ENCODE measurements around the gene ATRNL1. TPM values are rescaled to one million over a fixed set of nuclear protein-coding genes. Genes with fewer than 3 reads are reported as not detected.

The ATRNL1 gene
- total RNA-seq, 1 donor from 2014 or later, result 16.4 TPM

DNA sequence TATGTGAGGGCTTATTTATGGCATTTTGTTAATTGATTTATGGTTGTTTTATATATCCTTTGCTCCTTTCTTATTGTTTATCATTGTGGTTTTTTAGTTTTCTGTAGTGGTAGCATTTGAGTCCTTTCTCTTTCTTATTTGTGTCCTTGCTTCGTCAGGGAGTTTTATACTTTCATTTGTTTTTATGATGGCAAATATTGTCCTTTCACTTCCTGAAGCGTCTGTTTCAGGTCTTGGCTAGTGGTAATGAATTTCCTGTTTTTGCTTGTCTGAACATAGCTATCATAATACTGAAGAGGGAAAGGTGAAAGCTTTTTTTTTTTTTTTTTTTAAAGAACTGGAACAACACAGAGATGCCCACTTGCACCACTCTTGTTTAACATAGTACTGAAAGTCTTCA lies 228.2 kb downstream of the ATRNL1 start:
- Mint-ChIP-seq H3K27ac (no peak overlapping the region), H3K9me3 (peaks cover 2% of the 10 kb centered on the region), H3K4me1 (no peaks in the 10 kb centered on the region), H3K36me3 (peaks cover 6% of the 10 kb centered on the region), H3K27me3 (ENCODE audit: insufficient read depth, low read depth) (no peaks in the 10 kb centered on the region), H3K4me3 (no peak overlapping the region)
- Histone ChIP-seq H3K4me3 (no peak overlapping the region), H3F3A (ENCODE audit: low read depth) (no peaks in the 10 kb centered on the region), H3K9ac (no peak overlapping the region), H3K36me3 (no peaks in the 10 kb centered on the region), H2AFZ (replicated peaks) (no peak overlapping the region), H3K27me3 (no peaks in the 10 kb centered on the region), H4K20me1 (ENCODE audit: low read depth) (no peaks in the 10 kb centered on the region), H3K79me2 (ENCODE audit: low read depth) (no peaks in the 10 kb centered on the region), H3K27ac (no peak overlapping the region), H3K9me3 (ENCODE audit: low read depth) (no peaks in the 10 kb centered on the region), H3K4me2 (no peak overlapping the region), H3K4me1 (no peaks in the 10 kb centered on the region)
- no peak for TF ChIP-seq EZH2 (IDR thresholded peaks at IDR 0.05)
- TF ChIP-seq, protein P1, sequence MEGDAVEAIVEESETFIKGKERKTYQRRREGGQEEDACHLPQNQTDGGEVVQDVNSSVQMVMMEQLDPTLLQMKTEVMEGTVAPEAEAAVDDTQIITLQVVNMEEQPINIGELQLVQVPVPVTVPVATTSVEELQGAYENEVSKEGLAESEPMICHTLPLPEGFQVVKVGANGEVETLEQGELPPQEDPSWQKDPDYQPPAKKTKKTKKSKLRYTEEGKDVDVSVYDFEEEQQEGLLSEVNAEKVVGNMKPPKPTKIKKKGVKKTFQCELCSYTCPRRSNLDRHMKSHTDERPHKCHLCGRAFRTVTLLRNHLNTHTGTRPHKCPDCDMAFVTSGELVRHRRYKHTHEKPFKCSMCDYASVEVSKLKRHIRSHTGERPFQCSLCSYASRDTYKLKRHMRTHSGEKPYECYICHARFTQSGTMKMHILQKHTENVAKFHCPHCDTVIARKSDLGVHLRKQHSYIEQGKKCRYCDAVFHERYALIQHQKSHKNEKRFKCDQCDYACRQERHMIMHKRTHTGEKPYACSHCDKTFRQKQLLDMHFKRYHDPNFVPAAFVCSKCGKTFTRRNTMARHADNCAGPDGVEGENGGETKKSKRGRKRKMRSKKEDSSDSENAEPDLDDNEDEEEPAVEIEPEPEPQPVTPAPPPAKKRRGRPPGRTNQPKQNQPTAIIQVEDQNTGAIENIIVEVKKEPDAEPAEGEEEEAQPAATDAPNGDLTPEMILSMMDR (IDR thresholded peaks at IDR 0.05), result no peak
- TF ChIP-seq EZH2phosphoT487 (IDR thresholded peaks at IDR 0.05), result no peak
- no peak for DNase-seq (ENCODE audit: low spot score)

DNA sequence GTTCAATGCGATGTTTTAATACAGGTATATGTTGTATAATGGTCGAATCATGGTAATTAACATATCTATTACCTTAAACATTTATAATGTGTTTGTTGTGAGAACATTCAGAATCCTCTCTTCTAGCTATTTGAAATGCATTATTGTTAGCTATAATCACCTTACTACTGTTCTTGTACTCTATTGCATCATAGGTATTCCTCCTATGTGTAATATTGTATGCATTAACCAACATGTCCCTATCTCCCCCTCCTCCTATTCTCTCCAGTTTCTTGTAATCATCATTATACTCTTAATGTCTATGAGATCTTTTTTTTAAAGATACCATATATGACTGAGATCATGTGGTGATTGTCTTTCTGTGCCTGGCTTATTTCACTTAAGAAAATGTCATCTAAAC lies 235.2 kb downstream of the ATRNL1 start:
- no peaks in the 10 kb centered on the region for H3K9me3 ChIP-seq (ENCODE audit: low read depth)
- Mint-ChIP-seq H3K27ac (no peak overlapping the region), H3K4me3 (no peak overlapping the region), H3K36me3 (peaks cover 4% of the 10 kb centered on the region), H3K9me3 (peaks cover 7% of the 10 kb centered on the region), H3K4me1 (no peaks in the 10 kb centered on the region), H3K27me3 (ENCODE audit: insufficient read depth, low read depth) (no peaks in the 10 kb centered on the region)
- H4K20me1 ChIP-seq (ENCODE audit: low read depth), result no peaks in the 10 kb centered on the region
- H3F3A ChIP-seq (ENCODE audit: low read depth), result no peaks in the 10 kb centered on the region
- no peak overlapping the region for H3K4me3 ChIP-seq
- no peak overlapping the region for H2AFZ ChIP-seq (replicated peaks)
- no peaks in the 10 kb centered on the region for H3K36me3 ChIP-seq
- no peaks in the 10 kb centered on the region for H3K27me3 ChIP-seq
- H3K79me2 ChIP-seq (ENCODE audit: low read depth), result no peaks in the 10 kb centered on the region
- DNase-seq (ENCODE audit: low spot score), result no peak
- no peak overlapping the region for H3K4me2 ChIP-seq
- TF ChIP-seq, protein P1 (IDR thresholded peaks at IDR 0.05), result no peak
- no peak for TF ChIP-seq EZH2 (IDR thresholded peaks at IDR 0.05)
- no peak for TF ChIP-seq EZH2phosphoT487 (IDR thresholded peaks at IDR 0.05)
- no peak overlapping the region for H3K27ac ChIP-seq
- no peaks in the 10 kb centered on the region for H3K4me1 ChIP-seq
- no peak overlapping the region for H3K9ac ChIP-seq

DNA sequence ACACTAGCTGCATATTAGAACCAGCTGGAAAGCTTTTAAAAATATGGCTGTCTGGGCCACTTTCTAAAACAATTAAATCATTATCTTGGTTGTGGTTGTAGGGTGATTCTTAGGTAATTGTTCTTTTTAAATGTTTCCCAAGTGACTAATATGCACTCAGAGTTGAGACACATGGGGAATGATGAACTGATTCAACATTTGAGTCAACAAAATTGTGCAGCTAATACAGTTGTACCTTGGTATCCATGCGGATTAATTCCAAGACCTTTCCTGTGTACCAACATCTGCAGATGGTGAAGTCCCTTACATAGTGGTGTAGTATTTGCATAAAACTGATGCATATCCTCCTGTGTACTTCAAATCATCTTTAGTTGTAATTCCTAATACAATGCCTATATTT lies 242.2 kb downstream of the ATRNL1 start:
- no peak for DNase-seq (ENCODE audit: low spot score)
- TF ChIP-seq EZH2 (IDR thresholded peaks at IDR 0.05), result no peak
- no peak for TF ChIP-seq EZH2phosphoT487 (IDR thresholded peaks at IDR 0.05)
- TF ChIP-seq, protein P1 (IDR thresholded peaks at IDR 0.05), result no peak
- Mint-ChIP-seq H3K9me3 (peaks cover 5% of the 10 kb centered on the region), H3K36me3 (no peaks in the 10 kb centered on the region), H3K27me3 (ENCODE audit: insufficient read depth, low read depth) (no peaks in the 10 kb centered on the region), H3K4me1 (no peaks in the 10 kb centered on the region), H3K27ac (no peak overlapping the region), H3K4me3 (no peak overlapping the region)
- H3K36me3 ChIP-seq, result no peaks in the 10 kb centered on the region
- H2AFZ ChIP-seq (replicated peaks), result no peak overlapping the region
- no peak overlapping the region for H3K9ac ChIP-seq
- no peak overlapping the region for H3K4me3 ChIP-seq
- no peaks in the 10 kb centered on the region for H3F3A ChIP-seq (ENCODE audit: low read depth)
- H4K20me1 ChIP-seq (ENCODE audit: low read depth), result no peaks in the 10 kb centered on the region
- no peaks in the 10 kb centered on the region for H3K9me3 ChIP-seq (ENCODE audit: low read depth)
- H3K27ac ChIP-seq, result no peak overlapping the region
- no peaks in the 10 kb centered on the region for H3K27me3 ChIP-seq
- no peaks in the 10 kb centered on the region for H3K79me2 ChIP-seq (ENCODE audit: low read depth)
- H3K4me2 ChIP-seq, result no peak overlapping the region
- H3K4me1 ChIP-seq, result no peaks in the 10 kb centered on the region
